Lower leg skin (tissue), 4 donors: ENCODE results near the gene G3BP1. TPM values are rescaled to one million over a fixed set of nuclear protein-coding genes. Genes with fewer than 3 reads are reported as not detected.

Experiments used
- DNase-seq, 2 donors: peaks; one replicate each; pipeline ENCODE4 v3.0.0-alpha.2; 2019; ENCODE audit warnings: low spot score in 2 of 2
- H3K4me3 ChIP-seq: fragments of 200-600 bp; sonication (generic); 2 replicates; pipeline ENCODE4 v1.5.1; 2017; ENCODE audit warnings: mild to moderate bottlenecking, low read depth; ENCODE audit not compliant: poor library complexity, severe bottlenecking
- POLR2A ChIP-seq, 2 donors: fragments of 450-650 bp; IDR thresholded peaks; one replicate each; pipeline ENCODE4 v1.6.1; 2016 to 2017; ENCODE audit warnings: antibody characterized with exemption in 2 of 2, mild to moderate bottlenecking in 1 of 2, moderate library complexity in 1 of 2
- WGBS, 2 donors: methylation state at CpG; one replicate each; pipeline ENCODE4 v1.1.5; 2018; 5-methylcytosine and 5-hydroxymethylcytosine counted together
- intact Hi-C: fragments of 100-400 bp; cut with DNase I; formaldehyde crosslinking; loops from one replicate; pipeline ENCODE4 v1.15.0; 2023; ENCODE audit warnings: low total_unique reads
- total RNA-seq, 4 donors: library from RNA; depleted of rRNA; stranded (reverse); fragments of >200 nt; gene quantifications; one replicate each; pipeline ENCODE4 v1.1.0, GENCODE V29; 2016
- TF ChIP-seq, protein P1 (sequence below), 3 donors: fragments of 450-650 bp; IDR thresholded peaks; one replicate each; pipeline ENCODE4 v1.5.1; 2016; ENCODE audit warnings: antibody characterized with exemption in 3 of 3, mild to moderate bottlenecking in 3 of 3, moderate library complexity in 2 of 3

G3BP1 gene
- total RNA-seq, 4 donors from 2014 or later, result 85.9 to 192 (median 102) TPM

GRCh38 chr5:151787817-151788216 lies 16.1 kb downstream of the G3BP1 start:
- intact Hi-C loops, result no loop called here
- no peak overlapping the region for H3K4me3 ChIP-seq
- no peak for DNase-seq
- WGBS, 2 donors, result 79 to 85% methylated on average over 6 of the region's 6 CpGs
- TF ChIP-seq, protein P1, sequence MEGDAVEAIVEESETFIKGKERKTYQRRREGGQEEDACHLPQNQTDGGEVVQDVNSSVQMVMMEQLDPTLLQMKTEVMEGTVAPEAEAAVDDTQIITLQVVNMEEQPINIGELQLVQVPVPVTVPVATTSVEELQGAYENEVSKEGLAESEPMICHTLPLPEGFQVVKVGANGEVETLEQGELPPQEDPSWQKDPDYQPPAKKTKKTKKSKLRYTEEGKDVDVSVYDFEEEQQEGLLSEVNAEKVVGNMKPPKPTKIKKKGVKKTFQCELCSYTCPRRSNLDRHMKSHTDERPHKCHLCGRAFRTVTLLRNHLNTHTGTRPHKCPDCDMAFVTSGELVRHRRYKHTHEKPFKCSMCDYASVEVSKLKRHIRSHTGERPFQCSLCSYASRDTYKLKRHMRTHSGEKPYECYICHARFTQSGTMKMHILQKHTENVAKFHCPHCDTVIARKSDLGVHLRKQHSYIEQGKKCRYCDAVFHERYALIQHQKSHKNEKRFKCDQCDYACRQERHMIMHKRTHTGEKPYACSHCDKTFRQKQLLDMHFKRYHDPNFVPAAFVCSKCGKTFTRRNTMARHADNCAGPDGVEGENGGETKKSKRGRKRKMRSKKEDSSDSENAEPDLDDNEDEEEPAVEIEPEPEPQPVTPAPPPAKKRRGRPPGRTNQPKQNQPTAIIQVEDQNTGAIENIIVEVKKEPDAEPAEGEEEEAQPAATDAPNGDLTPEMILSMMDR (IDR thresholded peaks at IDR 0.05), result no peak
- no peak for TF ChIP-seq POLR2A (IDR thresholded peaks at IDR 0.05)

- no peak for DNase-seq
- no peak overlapping the region for H3K4me3 ChIP-seq
- TF ChIP-seq POLR2A (IDR thresholded peaks at IDR 0.05), result no peak
- TF ChIP-seq, protein P1 (IDR thresholded peaks at IDR 0.05), result no peak
- 92 to 100% methylated on average over 3 of the region's 3 CpGs for WGBS, 2 donors
- intact Hi-C loops, result no loop called here
Measured at GRCh38 chr5:151793358-151793757, 21.6 kb downstream of the G3BP1 start.

DNA sequence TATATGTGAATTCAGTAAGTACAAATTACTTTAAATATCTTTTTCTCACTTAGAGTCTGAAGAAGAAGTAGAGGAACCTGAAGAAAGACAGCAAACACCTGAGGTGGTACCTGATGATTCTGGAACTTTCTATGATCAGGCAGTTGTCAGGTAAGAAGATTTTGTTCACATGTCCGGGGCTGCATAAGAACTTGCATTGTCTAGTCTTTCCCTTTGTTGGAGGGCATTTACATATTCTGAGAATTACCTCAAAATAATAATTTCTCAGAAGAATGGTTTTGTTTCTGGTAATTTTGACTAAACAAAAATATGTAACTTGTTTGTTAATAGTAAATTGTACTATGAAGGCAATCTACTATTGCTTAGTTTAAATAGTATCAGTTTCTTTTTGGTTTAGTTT lies 23.7 kb downstream of the G3BP1 start:
- no peak for DNase-seq
- 85 to 93% methylated on average over 1 of the region's 1 CpG for WGBS, 2 donors
- TF ChIP-seq, protein P1 (IDR thresholded peaks at IDR 0.05), result no peak
- no peak for TF ChIP-seq POLR2A (IDR thresholded peaks at IDR 0.05)
- intact Hi-C loops, result no loop called here
- no peak overlapping the region for H3K4me3 ChIP-seq

- TF ChIP-seq POLR2A (IDR thresholded peaks at IDR 0.05), result no peak
- TF ChIP-seq, protein P1 (IDR thresholded peaks at IDR 0.05), result no peak
- intact Hi-C loops, result no loop called here
- 89 to 90% methylated on average over 3 of the region's 3 CpGs for WGBS, 2 donors
Measured at GRCh38 chr5:151798674-151799073, 26.9 kb downstream of the G3BP1 start.

DNA sequence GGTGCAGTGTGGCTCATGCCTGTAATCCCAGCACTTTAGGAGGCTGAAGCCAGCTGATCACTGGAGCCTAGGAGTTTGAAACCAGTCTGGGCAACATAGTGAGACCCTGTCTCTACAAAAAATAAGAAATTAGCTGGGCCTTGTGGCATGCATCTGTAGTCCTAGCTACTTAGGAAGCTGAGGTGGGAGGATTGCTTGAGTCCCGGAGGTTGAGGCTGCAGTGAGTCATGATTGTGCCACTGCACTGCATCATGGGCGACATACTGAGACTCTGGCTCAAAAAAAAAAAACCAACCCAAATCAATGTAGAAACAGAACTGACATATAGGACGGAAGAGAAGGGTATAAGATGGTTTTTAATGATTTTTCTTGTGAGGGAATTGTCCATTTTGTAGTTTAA lies 27.7 kb downstream of the G3BP1 start:
- no peak for DNase-seq
- intact Hi-C loops, result no loop called here
- no peak for TF ChIP-seq POLR2A (IDR thresholded peaks at IDR 0.05)
- TF ChIP-seq, protein P1 (IDR thresholded peaks at IDR 0.05), result no peak
- 88 to 91% methylated on average over 3 of the region's 3 CpGs for WGBS, 2 donors
- H3K4me3 ChIP-seq, result no peak overlapping the region

More at GRCh38 chr5:151798674-151799073, 26.9 kb downstream of the G3BP1 start:
- no peak for DNase-seq
- H3K4me3 ChIP-seq, result no peak overlapping the region

GRCh38 chr5:151800532-151800931 lies 28.8 kb downstream of the G3BP1 start:
- 83 to 84% methylated on average over 2 of the region's 2 CpGs for WGBS, 2 donors
- no peak overlapping the region for H3K4me3 ChIP-seq
- DNase-seq, result no peak
- no peak for TF ChIP-seq POLR2A (IDR thresholded peaks at IDR 0.05)
- TF ChIP-seq, protein P1 (IDR thresholded peaks at IDR 0.05), result no peak
- intact Hi-C loops, result no loop called here
